ENCODE data around the gene C11orf91.

C11orf91 gene

DNA sequence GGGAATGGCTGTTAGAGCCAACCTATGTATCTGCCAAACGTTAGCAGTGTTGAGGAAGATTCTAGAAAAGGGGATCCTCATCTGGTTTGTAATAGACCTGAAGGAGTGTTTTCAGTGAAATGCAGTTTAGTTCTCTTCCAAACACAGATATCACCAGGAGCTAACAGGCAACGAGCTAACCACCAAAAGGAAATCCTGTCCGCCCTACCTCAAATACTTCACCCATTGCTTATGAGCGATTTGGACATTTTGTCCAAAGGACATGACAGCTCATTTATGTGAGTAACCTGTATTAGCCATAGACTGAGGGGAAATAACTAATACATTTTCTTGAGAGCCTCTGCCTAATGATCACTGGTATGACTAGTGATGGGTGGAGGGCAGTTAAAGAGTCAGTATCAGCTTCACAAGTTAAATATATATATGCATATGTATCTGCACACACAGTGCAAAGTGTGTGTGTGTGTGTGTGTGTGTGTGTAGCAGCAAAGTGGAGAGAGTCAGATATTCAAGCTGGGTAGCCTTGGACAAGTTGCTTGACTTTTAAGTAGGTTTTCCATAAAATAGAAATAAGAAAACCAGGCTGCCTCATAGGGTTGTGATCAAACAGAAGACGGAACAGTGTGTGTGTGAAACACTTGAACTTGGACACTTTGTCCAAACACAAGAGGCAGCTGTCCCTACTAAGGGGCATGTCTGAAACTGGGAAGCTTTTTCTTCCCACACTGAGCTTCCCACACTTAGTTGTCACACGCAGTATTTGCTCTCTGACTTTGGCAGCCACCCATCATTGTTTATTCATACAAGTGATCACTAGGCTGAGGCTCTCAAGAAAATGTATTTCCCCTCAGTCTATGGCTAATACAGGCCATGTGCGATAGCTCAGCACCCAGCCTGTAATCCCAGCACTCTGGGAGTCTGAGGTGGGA is 940 bp upstream of the C11orf91 start:
- Histone ChIP-seq H3K9me3 (ENCODE audit: insufficient read depth, low read length, severe bottlenecking) (no peaks in the 10 kb centered on the region), H3K79me2 (ENCODE audit: insufficient read depth, low read length) (no peaks in the 10 kb centered on the region), H3K4me1 (ENCODE audit: insufficient read depth, low read length) (peaks cover 18% of the 10 kb centered on the region), H3K36me3 (ENCODE audit: insufficient read depth, low read length) (no peaks in the 10 kb centered on the region), H4K20me1 (ENCODE audit: insufficient read depth, low read length) (no peaks in the 10 kb centered on the region), H3K4me2 (ENCODE audit: insufficient read depth, low read length) (peak overlapping the region; percentile 64), H3K27me3 (ENCODE audit: insufficient read depth, low read length, poor library complexity) (peaks cover 15% of the 10 kb centered on the region), H3K27ac (ENCODE audit: low read length) (peak overlapping the region; percentile 56), H2AFZ (ENCODE audit: low read depth, low read length) (peak overlapping the region; percentile 86), H3K4me3 (ENCODE audit: low read depth in 1 of 2, low read length in 2 of 2) (peak overlapping the region; percentile 3 to 51; a peak in 3 of 4 replicates), H3K9ac (ENCODE audit: low read depth, low read length) (peak overlapping the region; percentile 50)
- TF ChIP-seq CTCF (IDR thresholded peaks at IDR 0.05; ENCODE audit: borderline replicate concordance, extremely low read depth, low read length, poor library complexity, severe bottlenecking): no peak
- no peak for TF ChIP-seq EZH2 (IDR thresholded peaks at IDR 0.05; ENCODE audit: borderline replicate concordance, low read depth, low read length, severe bottlenecking)
- ATAC-seq (ENCODE audit: insufficient read depth, low read depth): no peak
- DNase-seq: no peak

DNA sequence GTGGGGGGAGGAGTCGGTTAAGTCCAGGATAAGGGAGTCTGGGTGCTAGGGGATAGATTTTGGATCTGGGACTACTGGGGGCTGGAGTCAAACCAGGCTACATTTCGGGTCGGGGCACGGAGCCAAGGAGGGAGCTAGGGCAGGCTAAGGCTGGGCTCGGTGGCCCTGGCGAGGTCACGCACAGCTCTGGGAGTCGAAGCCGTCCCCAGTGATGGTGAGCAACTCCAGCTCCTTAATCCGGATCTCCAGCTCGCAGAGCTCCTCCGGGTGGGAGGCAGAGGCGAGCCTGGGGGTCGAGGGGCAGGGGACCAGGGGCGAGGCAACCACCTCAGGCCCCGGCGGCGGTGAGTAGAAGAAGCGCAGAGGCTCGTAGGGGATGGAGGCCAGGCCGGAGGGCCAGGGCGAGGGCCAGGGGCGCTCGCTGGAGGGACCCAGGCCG is 544 bp downstream of the C11orf91 start:
- no peaks in the 10 kb centered on the region for H4K20me1 ChIP-seq (ENCODE audit: insufficient read depth, low read length)
- no peaks in the 10 kb centered on the region for H3K9me3 ChIP-seq (ENCODE audit: insufficient read depth, low read length, severe bottlenecking)
- peak overlapping the region in 1 of 2 experiments; percentile 51; a peak in 2 of 4 replicates for H3K4me3 ChIP-seq (ENCODE audit: low read depth in 1 of 2, low read length in 2 of 2)
- H3K4me2 ChIP-seq (ENCODE audit: insufficient read depth, low read length): peak overlapping the region; percentile 64
- H3K36me3 ChIP-seq (ENCODE audit: insufficient read depth, low read length): no peaks in the 10 kb centered on the region
- no peak for DNase-seq
- H3K27ac ChIP-seq (ENCODE audit: low read length): peak overlapping the region; percentile 44
- H3K4me1 ChIP-seq (ENCODE audit: insufficient read depth, low read length): peaks cover 18% of the 10 kb centered on the region
- peaks cover 29% of the 10 kb centered on the region for H3K27me3 ChIP-seq (ENCODE audit: insufficient read depth, low read length, poor library complexity)
- H3K79me2 ChIP-seq (ENCODE audit: insufficient read depth, low read length): no peaks in the 10 kb centered on the region
- H2AFZ ChIP-seq (ENCODE audit: low read depth, low read length): peak overlapping the region; percentile 66
- ATAC-seq (ENCODE audit: insufficient read depth, low read depth): no peak
- no peak for TF ChIP-seq EZH2 (IDR thresholded peaks at IDR 0.05; ENCODE audit: borderline replicate concordance, low read depth, low read length, severe bottlenecking)
- TF ChIP-seq CTCF (IDR thresholded peaks at IDR 0.05; ENCODE audit: borderline replicate concordance, extremely low read depth, low read length, poor library complexity, severe bottlenecking): no peak
- peak overlapping the region; percentile 46; the same call in 1 of the 2 replicates for H3K9ac ChIP-seq (ENCODE audit: low read depth, low read length)

- Histone ChIP-seq H3K4me1 (ENCODE audit: insufficient read depth, low read length) (peaks cover 18% of the 10 kb centered on the region), H3K36me3 (ENCODE audit: insufficient read depth, low read length) (no peaks in the 10 kb centered on the region), H4K20me1 (ENCODE audit: insufficient read depth, low read length) (no peaks in the 10 kb centered on the region), H3K79me2 (ENCODE audit: insufficient read depth, low read length) (no peaks in the 10 kb centered on the region), H3K9me3 (ENCODE audit: insufficient read depth, low read length, severe bottlenecking) (no peaks in the 10 kb centered on the region), H3K4me2 (ENCODE audit: insufficient read depth, low read length) (peak overlapping the region; percentile 64), H3K27me3 (ENCODE audit: insufficient read depth, low read length, poor library complexity) (peaks cover 34% of the 10 kb centered on the region), H3K27ac (ENCODE audit: low read length) (no peak overlapping the region), H3K4me3 (ENCODE audit: low read depth in 1 of 2, low read length in 2 of 2) (peak overlapping the region in 1 of 2 experiments; percentile 51; a peak in 1 of 4 replicates), H3K9ac (ENCODE audit: low read depth, low read length) (peak overlapping the region; percentile 46; the same call in 1 of the 2 replicates), H2AFZ (ENCODE audit: low read depth, low read length) (peak overlapping the region; percentile 66)
- DNase-seq (no peak), ATAC-seq (ENCODE audit: insufficient read depth, low read depth) (no peak)
- no peak for TF ChIP-seq CTCF (IDR thresholded peaks at IDR 0.05; ENCODE audit: borderline replicate concordance, extremely low read depth, low read length, poor library complexity, severe bottlenecking)
- no peak for TF ChIP-seq EZH2 (IDR thresholded peaks at IDR 0.05; ENCODE audit: borderline replicate concordance, low read depth, low read length, severe bottlenecking)
Measured at GRCh38 chr11:33699515-33700062, 1.0 kb downstream of the C11orf91 start.

All from DND-41 (cell line).